Breast epithelium (tissue), 4 donors: ENCODE data around the gene CAPZA1. TPM values are rescaled to one million over a fixed set of nuclear protein-coding genes. Genes with fewer than 3 reads are reported as not detected.

ENCODE experiments used
- DNase-seq, 2 donors: peaks; one replicate each; pipeline ENCODE4 v3.0.0-alpha.2; 2019; ENCODE audit warnings: low spot score in 2 of 2
- H3K27ac ChIP-seq, 2 donors: fragments of 200-600 bp; sonication (generic) in 1 of 2; one replicate each; pipeline ENCODE4 v1.5.1; 2016 to 2019; ENCODE audit warnings: mild to moderate bottlenecking in 1 of 2
- H3K27me3 ChIP-seq, 2 donors: fragments of 200-600 bp; sonication (generic) in 1 of 2; one replicate each; pipeline versions ENCODE4 v1.5.1 to v1.6.0; 2017 to 2019; ENCODE audit warnings: control low read depth in 1 of 2, mild to moderate bottlenecking in 1 of 2
- H3K36me3 ChIP-seq: fragments of 200-600 bp; one replicate; pipeline ENCODE4 v1.5.1; 2019
- H3K4me1 ChIP-seq, 2 donors: fragments of 200-600 bp; sonication (generic); one replicate each; pipeline ENCODE4 v1.5.1; 2016 to 2019; ENCODE audit warnings: control low read depth in 1 of 2
- H3K4me3 ChIP-seq, 3 donors: fragments of 200-600 bp; sonication (generic); 1 replicate in 2 of 3; 2 replicates in 1 of 3; pipeline ENCODE4 v1.5.1; 2016 to 2019; ENCODE audit warnings: mild to moderate bottlenecking in 3 of 3, moderate library complexity in 2 of 3
- H3K9me3 ChIP-seq, 2 donors: fragments of 200-600 bp; sonication (generic) in 1 of 2; one replicate each; pipeline ENCODE4 v1.5.1; 2016 to 2019; ENCODE audit warnings: control low read depth in 1 of 2
- POLR2A ChIP-seq: fragments of 450-650 bp; IDR thresholded peaks from one replicate; pipeline ENCODE4 v1.6.1; 2016; ENCODE audit warnings: antibody characterized with exemption, mild to moderate bottlenecking, moderate library complexity
- POLR2AphosphoS5 ChIP-seq, 3 donors: sonication (generic); formaldehyde crosslinking; IDR thresholded peaks; one replicate each; pipeline ENCODE4 v1.6.1; 2017; ENCODE audit warnings: antibody characterized with exemption in 3 of 3
- intact Hi-C: fragments of 100-400 bp; cut with DNase I; formaldehyde crosslinking; loops from one replicate; pipeline ENCODE4 v1.15.1; 2023; ENCODE audit warnings: low total_unique reads
- total RNA-seq, 3 donors: library from RNA; depleted of rRNA; stranded (reverse); fragments of >200 nt; gene quantifications; one replicate each; pipeline ENCODE4 v1.1.0, GENCODE V29; 2016
- TF ChIP-seq, protein P1 (sequence below), 3 donors: fragments of 450-650 bp; IDR thresholded peaks; one replicate each; pipeline ENCODE4 v1.5.1; 2016 to 2017; ENCODE audit warnings: antibody characterized with exemption in 3 of 3, mild to moderate bottlenecking in 3 of 3, moderate library complexity in 3 of 3

Gene CAPZA1
- total RNA-seq, 3 donors from 2014 or later = 139 to 161 (median 142) TPM

DNA sequence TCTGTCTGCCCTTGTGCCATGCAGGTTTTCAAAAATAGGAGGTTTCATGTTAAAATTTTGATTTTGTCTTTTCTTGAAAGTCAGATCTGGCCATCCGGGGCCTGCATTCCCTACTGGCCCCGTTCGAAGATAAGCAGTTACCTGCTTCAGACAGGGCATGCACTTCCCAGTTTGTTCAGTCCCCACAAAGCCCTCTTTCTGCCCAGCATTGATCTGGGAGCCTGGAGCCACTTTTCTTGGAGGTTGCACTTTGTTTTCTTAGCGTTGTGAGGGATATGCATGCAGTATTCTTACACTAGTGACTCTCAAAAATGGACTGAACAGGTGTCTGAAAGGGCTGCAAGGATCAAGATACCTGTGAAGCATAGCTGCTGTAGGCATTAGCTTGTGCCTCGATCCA is 66.3 kb downstream of the CAPZA1 start:
- no peak overlapping the region for H3K27ac ChIP-seq
- no peaks in the 10 kb centered on the region for H3K27me3 ChIP-seq
- H3K9me3 ChIP-seq = no peaks in the 10 kb centered on the region
- no peak overlapping the region for H3K4me3 ChIP-seq
- intact Hi-C loops = loop anchor here (10.0 kb wide), 1 partner anchor 1451 kb away; no protein-coding TSS in a partner anchor
- no peaks in the 10 kb centered on the region for H3K4me1 ChIP-seq
- no peak for DNase-seq
- TF ChIP-seq POLR2A (no peak), POLR2AphosphoS5 (IDR thresholded peaks at IDR 0.05) (no peak)
- TF ChIP-seq, protein P1, sequence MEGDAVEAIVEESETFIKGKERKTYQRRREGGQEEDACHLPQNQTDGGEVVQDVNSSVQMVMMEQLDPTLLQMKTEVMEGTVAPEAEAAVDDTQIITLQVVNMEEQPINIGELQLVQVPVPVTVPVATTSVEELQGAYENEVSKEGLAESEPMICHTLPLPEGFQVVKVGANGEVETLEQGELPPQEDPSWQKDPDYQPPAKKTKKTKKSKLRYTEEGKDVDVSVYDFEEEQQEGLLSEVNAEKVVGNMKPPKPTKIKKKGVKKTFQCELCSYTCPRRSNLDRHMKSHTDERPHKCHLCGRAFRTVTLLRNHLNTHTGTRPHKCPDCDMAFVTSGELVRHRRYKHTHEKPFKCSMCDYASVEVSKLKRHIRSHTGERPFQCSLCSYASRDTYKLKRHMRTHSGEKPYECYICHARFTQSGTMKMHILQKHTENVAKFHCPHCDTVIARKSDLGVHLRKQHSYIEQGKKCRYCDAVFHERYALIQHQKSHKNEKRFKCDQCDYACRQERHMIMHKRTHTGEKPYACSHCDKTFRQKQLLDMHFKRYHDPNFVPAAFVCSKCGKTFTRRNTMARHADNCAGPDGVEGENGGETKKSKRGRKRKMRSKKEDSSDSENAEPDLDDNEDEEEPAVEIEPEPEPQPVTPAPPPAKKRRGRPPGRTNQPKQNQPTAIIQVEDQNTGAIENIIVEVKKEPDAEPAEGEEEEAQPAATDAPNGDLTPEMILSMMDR (IDR thresholded peaks at IDR 0.05) = no peak
- no peaks in the 10 kb centered on the region for H3K36me3 ChIP-seq

DNA sequence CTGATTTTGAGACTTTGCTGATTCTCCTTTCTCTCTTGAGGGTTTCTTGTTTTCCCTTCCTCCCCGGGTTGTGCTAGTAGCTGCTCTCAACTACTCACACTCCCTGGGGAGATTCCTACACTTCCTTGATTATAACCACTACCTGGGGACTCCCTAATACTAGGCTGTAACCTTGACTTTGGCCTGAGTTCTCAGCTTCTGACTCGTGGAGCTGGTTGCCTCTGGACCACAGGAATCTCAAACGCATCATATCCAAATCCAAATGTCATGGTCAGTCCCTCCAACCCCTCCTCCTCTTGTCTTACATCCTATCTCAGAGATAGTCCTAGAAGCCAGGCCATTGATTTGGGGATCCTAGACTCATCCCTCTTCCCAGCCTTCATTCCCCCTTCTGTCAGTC is 66.8 kb downstream of the CAPZA1 start:
- no peak for DNase-seq
- Histone ChIP-seq H3K27ac (peak overlapping the region in 1 of 2 donors; percentile 65), H3K4me1 (no peaks in the 10 kb centered on the region), H3K4me3 (no peak overlapping the region), H3K9me3 (no peaks in the 10 kb centered on the region), H3K27me3 (no peaks in the 10 kb centered on the region), H3K36me3 (no peaks in the 10 kb centered on the region)
- intact Hi-C loops = loop anchor here (10.0 kb wide), 1 partner anchor 1452 kb away; no protein-coding TSS in a partner anchor
- TF ChIP-seq, protein P1 (IDR thresholded peaks at IDR 0.05) = no peak

DNA sequence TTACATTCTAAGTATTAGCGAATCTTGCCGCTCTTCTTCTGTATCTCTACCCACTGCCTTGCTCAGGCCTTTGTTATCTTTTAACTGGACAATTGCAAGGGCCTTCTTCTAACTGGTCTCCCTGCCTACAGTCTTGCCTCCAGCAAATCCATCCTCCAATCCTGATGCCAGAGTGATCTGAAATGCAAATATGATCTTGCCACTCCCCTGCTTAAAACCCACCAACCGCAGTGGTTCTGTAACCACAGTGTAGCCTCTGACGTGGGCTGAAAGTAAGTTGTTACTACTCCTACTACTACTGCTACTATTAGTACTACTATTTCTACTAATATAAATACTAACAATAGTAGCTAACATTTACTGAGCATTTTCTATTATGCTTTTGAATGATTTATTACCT is 67.2 kb downstream of the CAPZA1 start:
- TF ChIP-seq, protein P1 (IDR thresholded peaks at IDR 0.05) = no peak
- TF ChIP-seq POLR2AphosphoS5 (IDR thresholded peaks at IDR 0.05) = no peak
- TF ChIP-seq POLR2A = no peak
- no peaks in the 10 kb centered on the region for H3K36me3 ChIP-seq
- intact Hi-C loops = loop anchor here (10.0 kb wide), 1 partner anchor 1452 kb away; no protein-coding TSS in a partner anchor
- no peaks in the 10 kb centered on the region for H3K4me1 ChIP-seq
- H3K4me3 ChIP-seq = no peak overlapping the region
- no peaks in the 10 kb centered on the region for H3K27me3 ChIP-seq
- DNase-seq = no peak
- no peaks in the 10 kb centered on the region for H3K9me3 ChIP-seq
- peak overlapping the region; percentile 65 to 70 for H3K27ac ChIP-seq

DNA sequence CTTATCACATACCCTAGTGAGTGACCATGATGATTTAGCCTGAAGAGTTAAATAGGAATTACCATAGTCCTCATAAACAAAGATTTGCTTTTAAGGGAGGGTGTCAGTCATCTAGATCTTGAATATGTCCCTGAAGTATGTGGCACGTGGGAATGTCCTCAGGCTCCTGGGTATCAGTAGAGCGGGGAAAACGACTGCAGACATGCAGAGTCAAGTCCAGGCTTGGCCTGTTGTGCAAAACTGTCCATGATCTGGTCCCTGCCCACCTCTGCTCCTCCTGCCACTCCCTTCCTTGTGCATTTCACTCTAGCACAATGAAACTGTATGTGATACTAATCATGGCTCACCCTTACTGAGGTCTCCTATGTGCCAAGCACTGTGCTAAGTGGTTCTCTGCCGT is 67.7 kb downstream of the CAPZA1 start:
- no peaks in the 10 kb centered on the region for H3K4me1 ChIP-seq
- no peak overlapping the region for H3K4me3 ChIP-seq
- no peaks in the 10 kb centered on the region for H3K27me3 ChIP-seq
- TF ChIP-seq POLR2A (no peak), POLR2AphosphoS5 (IDR thresholded peaks at IDR 0.05) (no peak)
- TF ChIP-seq, protein P1 (IDR thresholded peaks at IDR 0.05) = no peak
- no peaks in the 10 kb centered on the region for H3K9me3 ChIP-seq
- intact Hi-C loops = loop anchor here (10.0 kb wide), 1 partner anchor 1453 kb away; no protein-coding TSS in a partner anchor
- peak overlapping the region; percentile 65 to 70 for H3K27ac ChIP-seq
- H3K36me3 ChIP-seq = no peaks in the 10 kb centered on the region
- DNase-seq = peak in 1 of 2 donors; percentile 52

DNA sequence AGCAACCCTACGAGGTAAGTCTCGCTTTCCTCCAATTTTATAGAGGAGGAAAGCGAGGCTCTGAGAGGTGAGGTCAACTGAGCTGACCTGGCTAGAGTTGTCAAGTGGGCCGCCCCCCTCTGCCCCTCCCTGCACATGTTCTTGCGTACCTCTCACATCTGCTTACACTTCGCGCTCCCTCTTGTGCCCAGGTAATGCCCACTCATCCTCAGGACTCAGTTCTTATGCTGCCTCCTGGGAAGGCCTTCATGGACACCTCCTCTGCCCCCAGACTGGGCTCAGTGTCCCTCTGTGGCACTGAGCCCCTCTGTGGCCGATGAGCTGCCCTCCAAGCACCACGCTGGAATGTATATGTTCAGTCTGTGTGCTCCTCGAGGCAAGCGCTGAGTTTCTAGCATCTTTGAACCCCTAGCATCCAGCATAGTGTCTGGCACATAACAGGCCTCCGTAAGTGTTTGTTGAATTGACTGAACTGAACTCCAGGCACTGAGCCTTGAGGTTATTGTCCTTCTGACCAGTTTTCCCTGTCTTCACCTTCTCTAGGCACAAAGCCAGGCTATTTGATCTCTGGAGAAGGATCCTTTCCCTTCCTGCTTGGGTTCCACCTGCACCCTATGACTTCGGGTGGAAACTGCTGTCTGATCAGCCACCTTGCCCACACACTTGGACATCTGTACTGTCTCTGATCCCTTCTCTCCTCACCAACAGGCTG is 68.3 kb downstream of the CAPZA1 start:
- no peaks in the 10 kb centered on the region for H3K9me3 ChIP-seq
- TF ChIP-seq, protein P1 (IDR thresholded peaks at IDR 0.05) = no peak
- TF ChIP-seq POLR2AphosphoS5 (IDR thresholded peaks at IDR 0.05) (no peak), POLR2A (no peak)
- H3K36me3 ChIP-seq = no peaks in the 10 kb centered on the region
- H3K27ac ChIP-seq = peak overlapping the region; percentile 65 to 70
- no peak overlapping the region for H3K4me3 ChIP-seq
- no peak for DNase-seq
- intact Hi-C loops = loop anchor here (10.0 kb wide), 1 partner anchor 1453 kb away; no protein-coding TSS in a partner anchor
- no peaks in the 10 kb centered on the region for H3K27me3 ChIP-seq
- no peaks in the 10 kb centered on the region for H3K4me1 ChIP-seq
